22Rv1 (cell line): ENCODE results near the gene TRIM27.

Experiments
- ZFX ChIP-seq: fragments of 450-650 bp; IDR thresholded peaks from 2 replicates; pipeline ENCODE4 v1.6.1; 2017; ENCODE audit warnings: antibody characterized with exemption, borderline replicate concordance
- TF ChIP-seq, protein P1 (sequence below): fragments of 450-650 bp; IDR thresholded peaks from 2 replicates; pipeline ENCODE4 v1.5.1; 2017; ENCODE audit warnings: mild to moderate bottlenecking

DNA sequence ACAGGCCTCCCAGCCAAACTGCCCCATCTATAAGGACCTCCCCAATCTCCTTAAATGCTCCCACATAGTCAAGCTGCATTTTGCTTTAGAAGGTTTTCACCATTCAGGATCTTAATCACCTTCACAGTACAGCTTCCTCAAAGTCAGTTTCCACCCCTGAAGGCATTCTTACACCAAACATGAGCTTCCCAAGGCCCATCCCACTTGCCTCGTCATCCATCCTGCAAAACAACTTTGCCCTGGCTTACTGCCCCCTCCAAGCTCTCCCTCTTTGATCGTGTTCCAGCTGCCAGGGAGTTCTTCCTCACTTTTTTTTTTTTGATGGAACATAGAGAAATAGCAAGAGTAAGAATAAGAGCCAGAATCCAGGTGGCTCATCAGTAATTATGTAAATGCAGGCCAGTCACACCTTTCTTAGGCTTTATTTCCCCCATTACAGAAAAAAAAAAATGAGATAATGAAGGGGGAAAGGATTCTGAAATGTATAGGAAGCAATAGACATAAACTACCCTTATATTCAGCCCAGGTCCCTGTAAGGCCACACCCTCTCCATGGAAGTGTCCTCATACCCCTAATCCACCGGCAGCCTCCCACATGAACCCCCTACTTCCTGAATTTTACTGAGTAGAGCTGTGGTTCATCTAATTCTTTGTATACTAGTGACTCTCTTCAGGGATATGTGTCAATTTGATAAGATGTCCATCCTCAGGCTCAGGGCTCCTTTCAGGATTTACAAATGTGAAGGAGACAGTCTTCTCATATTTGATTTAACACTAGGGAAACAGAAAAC is 12.7 kb downstream of the TRIM27 start:
- TF ChIP-seq, protein P1, sequence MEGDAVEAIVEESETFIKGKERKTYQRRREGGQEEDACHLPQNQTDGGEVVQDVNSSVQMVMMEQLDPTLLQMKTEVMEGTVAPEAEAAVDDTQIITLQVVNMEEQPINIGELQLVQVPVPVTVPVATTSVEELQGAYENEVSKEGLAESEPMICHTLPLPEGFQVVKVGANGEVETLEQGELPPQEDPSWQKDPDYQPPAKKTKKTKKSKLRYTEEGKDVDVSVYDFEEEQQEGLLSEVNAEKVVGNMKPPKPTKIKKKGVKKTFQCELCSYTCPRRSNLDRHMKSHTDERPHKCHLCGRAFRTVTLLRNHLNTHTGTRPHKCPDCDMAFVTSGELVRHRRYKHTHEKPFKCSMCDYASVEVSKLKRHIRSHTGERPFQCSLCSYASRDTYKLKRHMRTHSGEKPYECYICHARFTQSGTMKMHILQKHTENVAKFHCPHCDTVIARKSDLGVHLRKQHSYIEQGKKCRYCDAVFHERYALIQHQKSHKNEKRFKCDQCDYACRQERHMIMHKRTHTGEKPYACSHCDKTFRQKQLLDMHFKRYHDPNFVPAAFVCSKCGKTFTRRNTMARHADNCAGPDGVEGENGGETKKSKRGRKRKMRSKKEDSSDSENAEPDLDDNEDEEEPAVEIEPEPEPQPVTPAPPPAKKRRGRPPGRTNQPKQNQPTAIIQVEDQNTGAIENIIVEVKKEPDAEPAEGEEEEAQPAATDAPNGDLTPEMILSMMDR, result no peak
- TF ChIP-seq ZFX, result no peak
